ENCODE data around the gene ICAM4. TPM values are rescaled to one million over a fixed set of nuclear protein-coding genes. Genes with fewer than 3 reads are reported as not detected.
"Not testable (repeated sequence)": the region's sequence is repeated elsewhere in the genome, so short reads cannot be mapped to it uniquely, and the experiment has no call there.

ICAM4 gene, protein sequence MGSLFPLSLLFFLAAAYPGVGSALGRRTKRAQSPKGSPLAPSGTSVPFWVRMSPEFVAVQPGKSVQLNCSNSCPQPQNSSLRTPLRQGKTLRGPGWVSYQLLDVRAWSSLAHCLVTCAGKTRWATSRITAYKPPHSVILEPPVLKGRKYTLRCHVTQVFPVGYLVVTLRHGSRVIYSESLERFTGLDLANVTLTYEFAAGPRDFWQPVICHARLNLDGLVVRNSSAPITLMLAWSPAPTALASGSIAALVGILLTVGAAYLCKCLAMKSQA
- 0.75 TPM for polyA plus RNA-seq (2013, experiment 1 of 2)
- polyA plus RNA-seq (2013, experiment 2 of 2), result 0.44 TPM

- no peak within 1 kb of the TSS for H3K27ac ChIP-seq (ENCODE audit: low read depth, low read length)
- H3K4me1 ChIP-seq (ENCODE audit: insufficient read depth, low read length), result 0 out of 2 replicates have a peak, but pooled peaks cover 3% of the 10 kb centered on the region
- no peaks in the 10 kb centered on the region for H3K9me3 ChIP-seq (ENCODE audit: insufficient read depth, low read depth, low read length)
- peaks cover 4% of the 10 kb centered on the region; the same call in 1 of the 2 replicates for H3K36me3 ChIP-seq (ENCODE audit: insufficient read depth, low read length)
- peak within 1 kb of the TSS; percentile 57 for H3K4me3 ChIP-seq (ENCODE audit: low read length)
- 6% methylated on average over 59 of the region's 59 CpGs for WGBS
- no peak within 1 kb of the TSS; the same call in 1 of the 2 replicates for H3K9ac ChIP-seq (ENCODE audit: low read depth, low read length)
- H3K27me3 ChIP-seq (ENCODE audit: insufficient read depth, low read length), result peaks cover 65% of the 10 kb centered on the region
Measured at GRCh38 chr19:10286803-10287737, at the start of gene ICAM4. Gene ICAM4, plus strand, starts transcription at chr19:10286955. Its CDS starts 58 bp downstream, at chr19:10287013.

DNA sequence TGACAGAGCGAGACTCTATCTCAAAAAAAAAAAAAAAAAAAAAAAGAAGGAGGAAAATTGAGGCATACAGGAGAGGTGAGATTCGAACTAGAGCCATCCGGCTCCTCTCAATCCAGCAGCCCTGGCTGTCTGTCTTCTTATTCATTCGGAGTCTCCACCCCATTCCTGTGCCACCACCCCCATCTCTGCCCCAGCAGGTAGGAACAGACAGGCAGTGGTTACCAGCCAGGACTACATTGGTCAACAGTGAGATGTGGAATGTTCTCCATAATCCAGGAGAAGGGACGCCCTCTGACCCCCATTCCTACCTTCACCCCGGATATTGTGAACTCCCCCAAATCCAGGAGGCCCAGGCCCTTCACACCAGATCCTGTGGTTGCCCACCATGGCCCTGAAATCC, 49.1 kb upstream of the ICAM4 start:
- H3K27ac ChIP-seq (ENCODE audit: low read depth, low read length), result no peak overlapping the region
- no peak overlapping the region for H3K9ac ChIP-seq (ENCODE audit: low read depth, low read length)
- no peak overlapping the region for H3K4me3 ChIP-seq (ENCODE audit: low read length)
- H3K4me1 ChIP-seq (ENCODE audit: insufficient read depth, low read length), result no peaks in the 10 kb centered on the region
- H3K9me3 ChIP-seq (ENCODE audit: insufficient read depth, low read depth, low read length), result no peaks in the 10 kb centered on the region
- H3K36me3 ChIP-seq (ENCODE audit: insufficient read depth, low read length), result no peaks in the 10 kb centered on the region
- 93% methylated on average over 5 of the region's 6 CpGs for WGBS
- H3K27me3 ChIP-seq (ENCODE audit: insufficient read depth, low read length), result no peaks in the 10 kb centered on the region

DNA sequence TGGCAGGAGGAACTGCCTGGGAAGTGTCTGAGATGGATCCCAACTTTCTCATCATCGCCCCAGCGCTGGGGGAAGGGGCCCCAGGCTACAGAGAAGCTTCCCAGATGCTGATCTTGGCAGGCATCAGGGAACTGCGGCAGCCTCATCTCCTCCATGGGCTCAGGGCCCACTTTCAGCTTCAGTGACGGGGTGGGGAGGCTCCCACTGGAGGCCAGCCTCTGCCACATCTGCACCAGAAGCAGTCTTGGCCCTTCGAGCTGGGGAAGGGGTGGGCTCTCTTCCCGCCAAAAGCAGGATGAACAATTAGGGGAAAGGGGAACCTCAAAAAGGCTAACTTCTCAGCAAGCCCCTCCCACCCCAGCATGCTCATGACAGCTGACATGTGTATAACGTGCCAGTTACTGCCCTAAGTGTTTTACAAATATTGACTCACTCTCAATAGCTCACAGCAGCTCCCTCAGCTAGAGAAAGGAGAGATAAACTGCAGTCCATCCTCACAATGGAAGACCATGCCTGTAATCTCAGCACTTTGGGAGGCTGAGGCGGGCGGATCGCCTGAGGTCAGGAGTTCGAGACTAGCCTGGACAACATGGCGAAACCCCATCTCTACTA, 48.5 kb upstream of the ICAM4 start:
- Histone ChIP-seq H3K9ac (ENCODE audit: low read depth, low read length) (no peak overlapping the region), H3K9me3 (ENCODE audit: insufficient read depth, low read depth, low read length) (no peaks in the 10 kb centered on the region), H3K36me3 (ENCODE audit: insufficient read depth, low read length) (no peaks in the 10 kb centered on the region), H3K27me3 (ENCODE audit: insufficient read depth, low read length) (no peaks in the 10 kb centered on the region), H3K4me1 (ENCODE audit: insufficient read depth, low read length) (no peaks in the 10 kb centered on the region), H3K27ac (ENCODE audit: low read depth, low read length) (no peak overlapping the region), H3K4me3 (ENCODE audit: low read length) (no peak overlapping the region)
- 92% methylated on average over 12 of the region's 12 CpGs for WGBS

DNA sequence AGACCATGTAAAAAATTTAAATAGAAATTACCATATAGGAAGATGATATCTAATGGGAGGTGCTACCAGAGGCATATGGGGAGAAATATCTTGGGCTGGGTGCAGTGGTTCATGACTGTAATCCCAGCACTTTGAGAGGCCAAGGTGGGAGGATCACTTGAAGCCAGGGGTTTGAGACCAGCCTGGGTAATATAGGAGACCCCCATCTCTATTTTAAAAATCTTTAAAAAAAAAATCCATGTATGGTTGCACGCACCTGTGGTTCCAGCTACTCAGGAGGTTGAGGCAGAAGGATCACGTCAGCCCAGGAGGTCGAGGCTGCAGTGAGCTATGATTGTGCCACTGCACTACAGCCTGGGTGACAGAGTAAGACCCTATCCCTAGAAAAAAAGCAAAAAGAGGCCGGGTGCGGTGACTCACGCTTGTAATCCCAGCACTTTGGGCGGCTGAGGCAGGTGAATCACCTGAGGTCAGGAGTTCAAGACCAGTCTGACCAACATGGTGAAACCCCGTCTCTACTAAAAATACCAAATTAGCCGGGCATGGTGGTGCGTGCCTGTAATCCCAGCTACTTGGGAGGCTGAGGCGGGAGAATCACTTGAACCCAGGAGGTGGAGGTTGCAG, 44.8 kb upstream of the ICAM4 start:
- H3K9me3 ChIP-seq (ENCODE audit: insufficient read depth, low read depth, low read length); H3K27me3 ChIP-seq (ENCODE audit: insufficient read depth, low read length); H3K36me3 ChIP-seq (ENCODE audit: insufficient read depth, low read length); H3K4me3 ChIP-seq (ENCODE audit: low read length); H3K27ac ChIP-seq (ENCODE audit: low read depth, low read length); H3K9ac ChIP-seq (ENCODE audit: low read depth, low read length); H3K4me1 ChIP-seq (ENCODE audit: insufficient read depth, low read length): not testable (repeated sequence)
- 94% methylated on average over 11 of the region's 11 CpGs for WGBS

DNA sequence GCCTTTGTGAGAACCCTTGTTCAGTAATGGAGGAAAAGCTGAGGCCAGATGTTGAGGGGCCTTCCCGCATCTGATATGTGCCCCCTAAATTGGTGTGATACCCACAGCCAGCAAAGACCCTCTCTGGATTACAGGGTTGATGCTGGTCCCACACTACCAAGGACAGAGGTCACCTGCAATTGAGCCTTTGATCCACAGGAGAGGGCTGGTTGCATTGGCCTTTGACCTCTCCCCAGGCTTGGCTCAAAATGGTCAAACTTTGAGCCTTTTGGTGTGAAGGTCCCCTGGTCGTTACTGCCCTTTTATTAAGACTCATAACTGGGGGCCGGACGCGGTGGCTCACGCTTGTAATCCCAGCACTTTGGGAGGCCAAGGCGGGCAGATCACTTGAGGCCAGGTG, 43.1 kb upstream of the ICAM4 start:
- H3K9me3 ChIP-seq (ENCODE audit: insufficient read depth, low read depth, low read length), result no peaks in the 10 kb centered on the region
- no peak overlapping the region for H3K9ac ChIP-seq (ENCODE audit: low read depth, low read length)
- H3K36me3 ChIP-seq (ENCODE audit: insufficient read depth, low read length), result no peaks in the 10 kb centered on the region
- no peaks in the 10 kb centered on the region for H3K4me1 ChIP-seq (ENCODE audit: insufficient read depth, low read length)
- no peak overlapping the region for H3K4me3 ChIP-seq (ENCODE audit: low read length)
- WGBS, result 90% methylated on average over 7 of the region's 7 CpGs
- H3K27ac ChIP-seq (ENCODE audit: low read depth, low read length), result no peak overlapping the region
- H3K27me3 ChIP-seq (ENCODE audit: insufficient read depth, low read length), result no peaks in the 10 kb centered on the region

GRCh38 chr19:10245189-10245939, 41.4 kb upstream of the ICAM4 start:
- no peak overlapping the region for H3K9ac ChIP-seq (ENCODE audit: low read depth, low read length)
- no peaks in the 10 kb centered on the region for H3K4me1 ChIP-seq (ENCODE audit: insufficient read depth, low read length)
- H3K27ac ChIP-seq (ENCODE audit: low read depth, low read length), result no peak overlapping the region
- no peaks in the 10 kb centered on the region for H3K27me3 ChIP-seq (ENCODE audit: insufficient read depth, low read length)
- 89% methylated on average over 8 of the region's 9 CpGs for whole genome bisulfite sequencing
- no peaks in the 10 kb centered on the region for H3K9me3 ChIP-seq (ENCODE audit: insufficient read depth, low read depth, low read length)
- no peaks in the 10 kb centered on the region for H3K36me3 ChIP-seq (ENCODE audit: insufficient read depth, low read length)
- H3K4me3 ChIP-seq (ENCODE audit: low read length), result no peak overlapping the region

- H3K4me3 ChIP-seq (ENCODE audit: low read length), result no peak overlapping the region
- H3K4me1 ChIP-seq (ENCODE audit: insufficient read depth, low read length), result no peaks in the 10 kb centered on the region
- no peak overlapping the region for H3K9ac ChIP-seq (ENCODE audit: low read depth, low read length)
- no peaks in the 10 kb centered on the region for H3K9me3 ChIP-seq (ENCODE audit: insufficient read depth, low read depth, low read length)
- WGBS, result 86% methylated on average over 5 of the region's 6 CpGs
- no peaks in the 10 kb centered on the region for H3K27me3 ChIP-seq (ENCODE audit: insufficient read depth, low read length)
- no peak overlapping the region for H3K27ac ChIP-seq (ENCODE audit: low read depth, low read length)
- no peaks in the 10 kb centered on the region for H3K36me3 ChIP-seq (ENCODE audit: insufficient read depth, low read length)
Measured at GRCh38 chr19:10246511-10246910, 40.2 kb upstream of the ICAM4 start.

DNA sequence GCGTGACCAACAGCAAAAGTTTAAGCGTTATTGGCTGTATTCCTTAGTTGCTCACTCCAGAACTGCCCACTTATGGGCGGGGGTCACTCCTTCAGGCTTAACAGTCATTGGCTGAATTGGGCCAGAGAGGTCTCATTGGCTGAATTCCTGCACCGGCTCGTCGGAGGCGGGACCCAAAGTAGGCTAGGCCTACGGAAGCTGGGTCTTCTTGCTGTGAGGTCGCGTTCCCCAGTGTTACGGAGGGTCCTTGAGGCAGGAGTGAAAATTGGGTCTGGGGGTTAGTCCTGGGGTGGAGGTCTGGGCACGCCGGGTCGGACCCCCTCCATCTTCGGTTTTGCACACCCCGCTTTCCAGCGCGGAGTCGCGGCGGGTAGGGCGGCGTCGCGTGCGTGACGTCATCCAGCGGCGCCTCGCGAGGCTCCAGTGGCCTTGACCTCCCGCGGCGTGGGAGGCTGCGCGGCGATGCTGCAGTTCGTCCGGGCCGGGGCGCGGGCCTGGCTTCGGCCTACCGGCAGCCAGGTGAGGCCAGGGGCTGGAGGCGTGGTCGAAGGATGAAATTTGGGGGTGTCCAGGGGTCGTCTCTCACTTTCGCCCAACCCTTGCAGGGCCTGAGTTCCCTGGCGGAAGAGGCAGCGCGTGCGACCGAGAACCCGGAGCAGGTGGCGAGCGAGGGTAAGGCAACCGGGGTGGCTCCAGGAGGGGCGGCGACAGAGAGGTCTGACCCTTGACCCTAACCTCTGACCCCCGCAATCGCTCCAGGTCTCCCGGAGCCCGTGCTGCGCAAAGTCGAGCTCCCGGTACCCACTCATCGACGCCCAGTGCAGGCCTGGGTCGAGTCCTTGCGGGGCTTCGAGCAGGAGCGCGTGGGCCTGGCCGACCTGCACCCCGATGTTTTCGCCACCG, 34.7 kb upstream of the ICAM4 start, which contains the start of gene MRPL4:
TSS of gene MRPL4 (plus strand) at position 423 of the 903 bp plus-strand sequence. CDS start at position 463, 40 bp downstream.
- H3K4me1 ChIP-seq (ENCODE audit: insufficient read depth, low read length), result peaks cover 5% of the 10 kb centered on the region

DNA sequence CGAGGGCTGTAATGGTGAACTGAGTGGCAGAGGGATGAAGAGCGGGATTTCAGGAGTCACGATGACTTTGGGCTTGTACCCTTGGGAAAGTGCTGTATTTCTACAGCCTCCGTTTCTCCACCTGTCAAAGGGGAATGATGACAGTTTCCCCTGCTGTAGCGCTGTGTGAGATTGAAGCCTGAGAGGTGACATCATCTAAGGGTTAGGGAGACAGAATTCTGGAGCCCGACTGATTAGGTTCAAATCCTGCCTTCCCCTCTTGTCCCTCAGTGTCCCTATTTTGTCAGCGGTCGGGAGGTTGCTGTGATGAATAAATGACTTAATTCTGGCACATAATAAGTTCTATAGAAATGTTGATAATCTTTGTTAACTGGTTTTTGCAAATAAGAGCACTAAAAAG, 34.0 kb upstream of the ICAM4 start:
- Histone ChIP-seq H3K9ac (ENCODE audit: low read depth, low read length) (peak overlapping the region; percentile 79), H3K36me3 (ENCODE audit: insufficient read depth, low read length) (peaks cover 38% of the 10 kb centered on the region), H3K4me3 (ENCODE audit: low read length) (peak overlapping the region; percentile 81), H3K9me3 (ENCODE audit: insufficient read depth, low read depth, low read length) (no peaks in the 10 kb centered on the region), H3K4me1 (ENCODE audit: insufficient read depth, low read length) (peaks cover 5% of the 10 kb centered on the region), H3K27ac (ENCODE audit: low read depth, low read length) (no peak overlapping the region), H3K27me3 (ENCODE audit: insufficient read depth, low read length) (no peaks in the 10 kb centered on the region)
- 21% methylated on average over 6 of the region's 8 CpGs for WGBS

More for the DNA sequence above, 34.7 kb upstream of the ICAM4 start, which contains the start of gene MRPL4:
- peaks cover 32% of the 10 kb centered on the region for H3K36me3 ChIP-seq (ENCODE audit: insufficient read depth, low read length)
- H3K27me3 ChIP-seq (ENCODE audit: insufficient read depth, low read length), result no peaks in the 10 kb centered on the region
- peak within 1 kb of the TSS; percentile 81 for H3K4me3 ChIP-seq (ENCODE audit: low read length)
- WGBS, result under 1% methylated on average over 77 of the region's 77 CpGs
- no peaks in the 10 kb centered on the region for H3K9me3 ChIP-seq (ENCODE audit: insufficient read depth, low read depth, low read length)
- peak within 1 kb of the TSS; percentile 79 for H3K27ac ChIP-seq (ENCODE audit: low read depth, low read length)
- peak within 1 kb of the TSS; percentile 79 for H3K9ac ChIP-seq (ENCODE audit: low read depth, low read length)
